NB4 (cell line): Measurements from ENCODE around the gene BRSK2.

Experiments used
- CTCF ChIP-seq: IDR thresholded peaks from one replicate; pipeline ENCODE4 v1.5.1; 2012; ENCODE audit warnings: low read depth, low read length
- MAX ChIP-seq: IDR thresholded peaks from 2 replicates; pipeline ENCODE4 v1.6.1; 2011; ENCODE audit warnings: low read depth, low read length
- MYC ChIP-seq: IDR thresholded peaks from 2 replicates; pipeline ENCODE4 v1.6.1; 2011; ENCODE audit warnings: low read depth, low read length
- POLR2A ChIP-seq: IDR thresholded peaks from 2 replicates; pipeline ENCODE4 v1.6.1; 2011; ENCODE audit warnings: mild to moderate bottlenecking; ENCODE audit not compliant: insufficient read length; ENCODE audit errors: extremely low read depth

GRCh38 chr11:1478544-1478943 is 88.8 kb downstream of the BRSK2 start:
- TF ChIP-seq POLR2A (no peak), CTCF (no peak), MAX (peak; percentile 74; the same call in 1 of the 2 replicates), MYC (0 out of 2 replicates have a peak, but pooled peaks have one; percentile 56)
